B cell (primary cell): ENCODE results near the gene BRIP1. TPM values are rescaled to one million over a fixed set of nuclear protein-coding genes. Genes with fewer than 3 reads are reported as not detected.

ENCODE experiments used
- ATAC-seq: fragments of 200-7000 bp; cut with Tn5 transposase; one replicate; pipeline ENCODE4 v1.10.0; 2021; ENCODE audit warnings: low read depth, mild to moderate bottlenecking, moderate number of reproducible peaks, moderate library complexity
- CTCF ChIA-PET: fragments of 350-600 bp; sonication (Branson Sonifier 250); formaldehyde crosslinking; loops from one replicate; lab custom pipeline; 2021; ENCODE audit warnings: antibody characterized with exemption, inconsistent platforms; lab: Charles Lee
- POLR2A ChIA-PET: fragments of 350-600 bp; sonication (Branson Sonifier 250); formaldehyde crosslinking; loops from one replicate; lab custom pipeline; 2021; ENCODE audit warnings: antibody characterized with exemption; lab: Charles Lee
- DNase-seq: peaks from one replicate; pipeline ENCODE4 v3.0.0; 2013
- H2AFZ ChIP-seq: 2 replicates; pipeline ENCODE4 v1.6.1; 2012; ENCODE audit warnings: mild to moderate bottlenecking, low read depth, low read length; ENCODE audit not compliant: insufficient read depth, poor library complexity, severe bottlenecking
- H3K27ac ChIP-seq, 2 donors: 1 replicate in 1 of 2; 2 replicates in 1 of 2; pipeline ENCODE4 v1.5.1; 2012 to 2013; ENCODE audit warnings: low read length in 2 of 2, mild to moderate bottlenecking in 2 of 2, moderate library complexity in 1 of 2
- H3K27me3 ChIP-seq, 4 experiments: fragments of 200-600 bp in 1 of 4; sonication (generic) in 1 of 4; replicated peaks in 1 of 4; 1 replicate in 2 of 4; 2 replicates in 2 of 4; pipeline versions ENCODE4 v1.6.1 to v1.7.0; 2013 to 2016; ENCODE audit warnings: low read length in 3 of 4, mild to moderate bottlenecking in 2 of 4, mixed read lengths in 1 of 4, moderate library complexity in 1 of 4; ENCODE audit not compliant: insufficient read depth in 4 of 4, control insufficient read depth in 3 of 4; ENCODE audit errors: control extremely low read depth in 1 of 4
- H3K36me3 ChIP-seq, 2 experiments: replicated peaks in 1 of 2; 1 replicate in 1 of 2; 2 replicates in 1 of 2; pipeline versions ENCODE4 v1.6.1 to v1.7.1; 2013; ENCODE audit warnings: low read length in 1 of 2; ENCODE audit not compliant: insufficient read depth in 2 of 2, control insufficient read depth in 1 of 2; ENCODE audit errors: control extremely low read depth in 1 of 2, extremely low read depth in 1 of 2
- H3K4me1 ChIP-seq, 2 donors: fragments of 200-600 bp in 1 of 2; sonication (generic) in 1 of 2; 1 replicate in 1 of 2; 2 replicates in 1 of 2; pipeline versions ENCODE4 v1.5.1 to v1.6.1; 2013 to 2017; ENCODE audit warnings: low read length in 2 of 2; ENCODE audit not compliant: control insufficient read depth in 2 of 2, insufficient read depth in 2 of 2
- H3K4me2 ChIP-seq: replicated peaks from 2 replicates; pipeline ENCODE3; 2012; ENCODE audit warnings: mild to moderate bottlenecking, low read depth, low read length; ENCODE audit not compliant: poor library complexity, severe bottlenecking
- H3K4me3 ChIP-seq, 5 experiments: fragments of 200-600 bp in 1 of 5; sonication (generic) in 1 of 5; 1 replicate in 3 of 5; 2 replicates in 2 of 5; pipeline versions ENCODE4 v1.5.1 to v1.7.0; 2011 to 2016; ENCODE audit warnings: low read length in 4 of 5, mild to moderate bottlenecking in 4 of 5, low read depth in 2 of 5, control low read depth in 1 of 5, moderate library complexity in 1 of 5; ENCODE audit not compliant: insufficient read depth in 1 of 5; ENCODE audit errors: control extremely low read depth in 1 of 5, extremely low read depth in 1 of 5
- H3K79me2 ChIP-seq: fragments of 200-600 bp; sonication (generic); one replicate; pipeline ENCODE4 v1.6.0; 2016; ENCODE audit warnings: low read length; ENCODE audit not compliant: control insufficient read depth, insufficient read depth
- H3K9ac ChIP-seq: fragments of 200-600 bp; sonication (generic); 2 replicates; pipeline ENCODE4 v1.6.1; 2017; ENCODE audit warnings: mild to moderate bottlenecking, low read length, moderate library complexity
- H3K9me3 ChIP-seq, 3 donors: one replicate each; pipeline versions ENCODE4 v1.6.1 to v1.7.1; 2013; ENCODE audit warnings: low read length in 2 of 3; ENCODE audit not compliant: control insufficient read depth in 2 of 3, insufficient read depth in 1 of 3; ENCODE audit errors: control extremely low read depth in 1 of 3
- H4K20me1 ChIP-seq: 2 replicates; pipeline ENCODE4 v1.6.0; 2012; ENCODE audit warnings: mild to moderate bottlenecking, low read length; ENCODE audit not compliant: insufficient read depth, control insufficient read depth, poor library complexity, severe bottlenecking
- H3K27ac Mint-ChIP-seq: one replicate; pipeline ENCODE4 v1.8.0; 2021; ENCODE audit warnings: mixed read lengths
- H3K27me3 Mint-ChIP-seq: one replicate; pipeline ENCODE4 v1.8.0; 2021; ENCODE audit warnings: mixed read lengths
- H3K4me1 Mint-ChIP-seq: one replicate; pipeline ENCODE4 v1.8.0; 2021; ENCODE audit warnings: mixed read lengths
- H3K4me3 Mint-ChIP-seq: one replicate; pipeline ENCODE4 v1.8.0; 2021; ENCODE audit warnings: mixed read lengths
- H3K9me3 Mint-ChIP-seq: one replicate; pipeline ENCODE4 v1.8.0; 2022; ENCODE audit warnings: mixed read lengths; ENCODE audit not compliant: insufficient read depth
- CTCF ChIP-seq: fragments of 200-600 bp; IDR thresholded peaks from one replicate; pipeline ENCODE4 v1.8.0; 2022; ENCODE audit warnings: antibody characterized with exemption, mild to moderate bottlenecking
- EZH2 ChIP-seq: IDR thresholded peaks from 2 replicates; pipeline ENCODE4 v1.6.1; 2012; ENCODE audit warnings: borderline replicate concordance, low read depth, mild to moderate bottlenecking, moderate library complexity, low read length; ENCODE audit not compliant: insufficient read depth, poor library complexity, severe bottlenecking
- WGBS: methylation state at CpG from one replicate; pipeline ENCODE4 v1.1.5; 2013; ENCODE audit warnings: missing lambda C conversion rate; ENCODE audit not compliant: insufficient coverage; 5-methylcytosine and 5-hydroxymethylcytosine counted together
- intact Hi-C: fragments of 100-400 bp; cut with micrococcal nuclease; formaldehyde crosslinking; loops from one replicate; pipeline ENCODE4 v1.10.0; 2022
- polyA plus RNA-seq: library from polyadenylated mRNA; depleted of rRNA; stranded (reverse); fragments of >200 nt; gene quantifications from 2 replicates; pipeline ENCODE4 v1.2.3, GENCODE V29; 2012
- total RNA-seq, 2 donors: library from RNA; stranded (reverse); fragments of 120-200 nt in 1 of 2; gene quantifications; 1 replicate in 1 of 2; 2 replicates in 1 of 2; pipeline versions ENCODE4 v1.2.3 to v1.2.4, GENCODE V29; 2013 to 2022

Gene BRIP1
- total and polyA plus RNA-seq, 2 donors (not counting 1 experiment from before 2014, with no cell fraction given), result 0.89 to 2.4 TPM

GRCh38 chr17:61699032-61699431 lies 164.3 kb downstream of the BRIP1 start:
- no peak for DNase-seq
- intact Hi-C loops, result no loop called here
- Histone ChIP-seq H3K4me2 (no peak overlapping the region), H3K9me3 (peaks cover 8 to 34% (median 12%) of the 10 kb centered on the region in 3 donors), H2AFZ (no peak overlapping the region), H3K4me1 (no peaks in the 10 kb centered on the region), H3K27ac (no peak overlapping the region), H4K20me1 (no peaks in the 10 kb centered on the region), H3K27me3 (no peaks in the 10 kb centered on the region), H3K9ac (no peak overlapping the region), H3K36me3 (no peaks in the 10 kb centered on the region), H3K79me2 (no peaks in the 10 kb centered on the region), H3K4me3 (no peak overlapping the region)
- WGBS, result no CpG with 5 or more reads among the region's 1 CpG
- POLR2A ChIA-PET, result no interaction called here
- H3K27me3 Mint-ChIP-seq, result no peaks in the 10 kb centered on the region
- TF ChIP-seq EZH2 (no peak), CTCF (no peak)
- H3K27ac Mint-ChIP-seq, result no peak overlapping the region
- peaks cover 19% of the 10 kb centered on the region for H3K9me3 Mint-ChIP-seq
- no peak for ATAC-seq
- CTCF ChIA-PET, result no interaction called here
- H3K4me1 Mint-ChIP-seq, result no peaks in the 10 kb centered on the region
- H3K4me3 Mint-ChIP-seq, result no peak overlapping the region

- no peaks in the 10 kb centered on the region for H3K4me1 Mint-ChIP-seq
- intact Hi-C loops, result no loop called here
- Histone ChIP-seq H3K4me3 (no peak overlapping the region), H3K27me3 (no peaks in the 10 kb centered on the region), H3K79me2 (no peaks in the 10 kb centered on the region), H4K20me1 (no peaks in the 10 kb centered on the region), H3K9ac (no peak overlapping the region), H3K9me3 (peaks cover 8 to 34% (median 12%) of the 10 kb centered on the region in 3 donors), H2AFZ (no peak overlapping the region), H3K4me1 (no peaks in the 10 kb centered on the region), H3K36me3 (no peaks in the 10 kb centered on the region), H3K27ac (no peak overlapping the region), H3K4me2 (no peak overlapping the region)
- no peaks in the 10 kb centered on the region for H3K27me3 Mint-ChIP-seq
- WGBS, result no CpG with 5 or more reads among the region's 2 CpGs
- peaks cover 19% of the 10 kb centered on the region for H3K9me3 Mint-ChIP-seq
- no peak overlapping the region for H3K27ac Mint-ChIP-seq
- no peak overlapping the region for H3K4me3 Mint-ChIP-seq
- TF ChIP-seq EZH2, result no peak
- TF ChIP-seq CTCF, result no peak
- POLR2A ChIA-PET, result no interaction called here
- CTCF ChIA-PET, result no interaction called here
- no peak for ATAC-seq
- DNase-seq, result no peak
Observed at GRCh38 chr17:61698244-61698643, 165.1 kb downstream of the BRIP1 start.
